Loucy (cell line): Measurements from ENCODE around the gene RAD51B.

Experiments
- EZH2phosphoT487 ChIP-seq: fragments of 200-600 bp; IDR thresholded peaks from 2 replicates; pipeline ENCODE4 v1.6.1; 2018; ENCODE audit warnings: antibody characterized with exemption, mild to moderate bottlenecking, moderate library complexity, borderline replicate concordance
- TF ChIP-seq, protein P1 (sequence below): fragments of 200-600 bp; sonication (generic); conservative IDR thresholded peaks from 2 replicates; pipeline ENCODE4 v1.5.1; 2014; ENCODE audit warnings: mild to moderate bottlenecking, antibody characterized with exemption, low read length

DNA sequence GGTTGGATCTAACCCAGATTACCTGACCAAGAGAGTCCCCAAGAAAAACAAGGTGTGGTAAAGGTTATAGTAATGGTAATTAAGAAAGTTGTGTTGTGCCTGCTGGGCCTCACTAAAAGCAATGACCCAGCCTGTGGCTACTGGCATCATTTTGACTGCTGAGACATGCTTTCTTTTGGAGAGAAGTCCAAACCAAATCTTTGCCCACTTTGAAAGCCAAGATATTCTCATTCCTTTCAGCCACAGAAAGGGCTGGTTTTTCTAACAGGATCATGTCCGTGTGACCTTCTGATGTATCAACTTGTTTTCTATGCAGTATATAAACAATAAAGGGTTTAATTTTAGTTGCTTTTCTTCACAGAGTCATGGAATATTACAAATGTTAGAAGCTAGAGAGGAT lies 388.6 kb downstream of the RAD51B start:
- TF ChIP-seq, protein P1, sequence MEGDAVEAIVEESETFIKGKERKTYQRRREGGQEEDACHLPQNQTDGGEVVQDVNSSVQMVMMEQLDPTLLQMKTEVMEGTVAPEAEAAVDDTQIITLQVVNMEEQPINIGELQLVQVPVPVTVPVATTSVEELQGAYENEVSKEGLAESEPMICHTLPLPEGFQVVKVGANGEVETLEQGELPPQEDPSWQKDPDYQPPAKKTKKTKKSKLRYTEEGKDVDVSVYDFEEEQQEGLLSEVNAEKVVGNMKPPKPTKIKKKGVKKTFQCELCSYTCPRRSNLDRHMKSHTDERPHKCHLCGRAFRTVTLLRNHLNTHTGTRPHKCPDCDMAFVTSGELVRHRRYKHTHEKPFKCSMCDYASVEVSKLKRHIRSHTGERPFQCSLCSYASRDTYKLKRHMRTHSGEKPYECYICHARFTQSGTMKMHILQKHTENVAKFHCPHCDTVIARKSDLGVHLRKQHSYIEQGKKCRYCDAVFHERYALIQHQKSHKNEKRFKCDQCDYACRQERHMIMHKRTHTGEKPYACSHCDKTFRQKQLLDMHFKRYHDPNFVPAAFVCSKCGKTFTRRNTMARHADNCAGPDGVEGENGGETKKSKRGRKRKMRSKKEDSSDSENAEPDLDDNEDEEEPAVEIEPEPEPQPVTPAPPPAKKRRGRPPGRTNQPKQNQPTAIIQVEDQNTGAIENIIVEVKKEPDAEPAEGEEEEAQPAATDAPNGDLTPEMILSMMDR, result no peak
- no peak for TF ChIP-seq EZH2phosphoT487
